Stimulated activated CD4-positive, alpha-beta T cell treated with anti-CD3 and anti-CD28 coated beads, Interleukin-15, amount 100 ng/mL, for 48 hours (primary cell): ENCODE data around the gene CXCL16.
"Not testable (repeated sequence)": the region's sequence is repeated elsewhere in the genome, so short reads cannot be mapped to it uniquely, and the experiment has no call there.

ENCODE experiments used
- DNase-seq, 2 donors: peaks; one replicate each; pipeline ENCODE4 v3.0.0-alpha.2; 2020; ENCODE audit warnings: low read depth in 2 of 2

The CXCL16 gene

GRCh38 chr17:4699401-4700056 is 40.2 kb downstream of the CXCL16 start:
- DNase-seq = not testable (repeated sequence)

- DNase-seq = no peak
Observed at GRCh38 chr17:4696437-4696805, 43.3 kb downstream of the CXCL16 start.

GRCh38 chr17:4693416-4693815 is 46.3 kb downstream of the CXCL16 start:
- DNase-seq = no peak

GRCh38 chr17:4691686-4692085 is 48.0 kb downstream of the CXCL16 start:
- DNase-seq = no peak

GRCh38 chr17:4690745-4691144 is 49.0 kb downstream of the CXCL16 start:
- no peak for DNase-seq

GRCh38 chr17:4689872-4690271 is 49.9 kb downstream of the CXCL16 start:
- not testable (repeated sequence) for DNase-seq

- DNase-seq = not testable (repeated sequence)
Observed at GRCh38 chr17:4683739-4684138, 56.0 kb downstream of the CXCL16 start.
